Measurements from ENCODE around the gene PLSCR1.

DNA sequence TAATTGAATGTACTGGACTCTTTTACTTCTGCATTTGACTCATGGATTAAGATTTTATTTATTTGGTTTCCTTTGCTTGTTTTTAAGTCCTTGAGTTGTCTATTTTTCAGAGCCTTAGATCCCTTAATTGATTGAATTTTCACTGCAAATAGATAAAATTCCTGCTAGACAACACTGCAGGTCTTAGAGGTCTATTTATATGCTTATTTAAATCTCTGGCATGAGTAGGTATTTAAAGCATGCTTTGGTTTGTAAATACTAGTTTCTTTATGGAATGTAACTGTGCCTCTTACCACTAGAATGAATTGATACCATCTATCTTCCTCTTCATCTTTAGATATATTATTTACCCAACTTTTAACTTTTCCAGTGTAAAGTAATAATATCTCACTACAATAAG, 40.7 kb upstream of the PLSCR1 start:
- TF ChIP-seq, protein P1, sequence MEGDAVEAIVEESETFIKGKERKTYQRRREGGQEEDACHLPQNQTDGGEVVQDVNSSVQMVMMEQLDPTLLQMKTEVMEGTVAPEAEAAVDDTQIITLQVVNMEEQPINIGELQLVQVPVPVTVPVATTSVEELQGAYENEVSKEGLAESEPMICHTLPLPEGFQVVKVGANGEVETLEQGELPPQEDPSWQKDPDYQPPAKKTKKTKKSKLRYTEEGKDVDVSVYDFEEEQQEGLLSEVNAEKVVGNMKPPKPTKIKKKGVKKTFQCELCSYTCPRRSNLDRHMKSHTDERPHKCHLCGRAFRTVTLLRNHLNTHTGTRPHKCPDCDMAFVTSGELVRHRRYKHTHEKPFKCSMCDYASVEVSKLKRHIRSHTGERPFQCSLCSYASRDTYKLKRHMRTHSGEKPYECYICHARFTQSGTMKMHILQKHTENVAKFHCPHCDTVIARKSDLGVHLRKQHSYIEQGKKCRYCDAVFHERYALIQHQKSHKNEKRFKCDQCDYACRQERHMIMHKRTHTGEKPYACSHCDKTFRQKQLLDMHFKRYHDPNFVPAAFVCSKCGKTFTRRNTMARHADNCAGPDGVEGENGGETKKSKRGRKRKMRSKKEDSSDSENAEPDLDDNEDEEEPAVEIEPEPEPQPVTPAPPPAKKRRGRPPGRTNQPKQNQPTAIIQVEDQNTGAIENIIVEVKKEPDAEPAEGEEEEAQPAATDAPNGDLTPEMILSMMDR (conservative IDR thresholded peaks at IDR 0.05; ENCODE audit: low read depth, low read length): no peak
- no peak for TF ChIP-seq POLR2A (IDR thresholded peaks at IDR 0.05; ENCODE audit: low read depth, low read length)
- TF ChIP-seq RAD21 (IDR thresholded peaks at IDR 0.05; ENCODE audit: low read length): no peak
- TF ChIP-seq, protein P2, sequence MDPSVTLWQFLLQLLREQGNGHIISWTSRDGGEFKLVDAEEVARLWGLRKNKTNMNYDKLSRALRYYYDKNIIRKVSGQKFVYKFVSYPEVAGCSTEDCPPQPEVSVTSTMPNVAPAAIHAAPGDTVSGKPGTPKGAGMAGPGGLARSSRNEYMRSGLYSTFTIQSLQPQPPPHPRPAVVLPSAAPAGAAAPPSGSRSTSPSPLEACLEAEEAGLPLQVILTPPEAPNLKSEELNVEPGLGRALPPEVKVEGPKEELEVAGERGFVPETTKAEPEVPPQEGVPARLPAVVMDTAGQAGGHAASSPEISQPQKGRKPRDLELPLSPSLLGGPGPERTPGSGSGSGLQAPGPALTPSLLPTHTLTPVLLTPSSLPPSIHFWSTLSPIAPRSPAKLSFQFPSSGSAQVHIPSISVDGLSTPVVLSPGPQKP (IDR thresholded peaks at IDR 0.05; ENCODE audit: borderline replicate concordance, low read depth, low read length): no peak

Measured in IMR-90 (cell line).